ENCODE data around the gene PPM1N.

DNA sequence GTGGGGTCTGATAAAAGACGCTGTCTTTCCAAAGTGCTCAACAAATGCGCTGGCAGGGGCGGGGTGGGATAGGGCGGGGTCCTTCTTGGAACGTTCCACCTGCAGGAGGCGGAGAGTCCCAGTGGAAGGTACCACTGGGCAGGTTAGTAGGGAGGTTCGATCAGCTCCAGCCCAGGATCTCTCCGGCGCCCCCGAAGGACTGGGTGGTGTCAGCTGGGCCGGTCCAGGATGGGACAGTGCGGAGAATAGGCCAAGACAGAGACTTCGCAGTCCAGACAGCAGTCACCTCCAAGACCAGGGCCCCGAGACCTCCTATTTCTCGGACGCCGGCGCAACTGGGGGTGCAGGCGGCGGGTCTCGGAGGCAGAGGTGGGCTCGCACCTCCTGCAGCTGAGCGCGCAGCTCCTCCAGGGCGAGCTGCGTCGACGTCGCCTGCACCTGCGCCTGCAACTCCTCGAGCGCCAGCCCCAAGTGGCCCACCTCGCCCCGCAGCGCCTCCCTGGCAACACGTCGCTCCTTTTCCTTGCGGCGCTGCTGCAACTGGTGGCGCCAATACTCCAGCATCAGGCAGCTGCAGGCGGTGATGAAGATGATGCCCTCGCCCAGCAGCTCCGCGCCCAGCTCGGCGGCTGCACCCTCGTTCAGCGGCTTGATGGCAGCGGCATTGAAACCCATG lies 30.6 kb downstream of the PPM1N start:
- TF ChIP-seq CTCF (IDR thresholded peaks at IDR 0.05) (no peak), POLR2A (IDR thresholded peaks at IDR 0.05) (no peak)
